Lower leg skin (tissue), 4 donors: ENCODE results near the gene DDRGK1. TPM values are rescaled to one million over a fixed set of nuclear protein-coding genes. Genes with fewer than 3 reads are reported as not detected.

Experiments
- DNase-seq, 2 donors: peaks; one replicate each; pipeline ENCODE4 v3.0.0-alpha.2; 2019; ENCODE audit warnings: low spot score in 2 of 2
- H3K4me3 ChIP-seq: fragments of 200-600 bp; sonication (generic); 2 replicates; pipeline ENCODE4 v1.5.1; 2017; ENCODE audit warnings: mild to moderate bottlenecking, low read depth; ENCODE audit not compliant: poor library complexity, severe bottlenecking
- POLR2A ChIP-seq, 2 donors: fragments of 450-650 bp; IDR thresholded peaks; one replicate each; pipeline ENCODE4 v1.6.1; 2016 to 2017; ENCODE audit warnings: antibody characterized with exemption in 2 of 2, mild to moderate bottlenecking in 1 of 2, moderate library complexity in 1 of 2
- WGBS, 2 donors: methylation state at CpG; one replicate each; pipeline ENCODE4 v1.1.5; 2018; 5-methylcytosine and 5-hydroxymethylcytosine counted together
- intact Hi-C: fragments of 100-400 bp; cut with DNase I; formaldehyde crosslinking; loops from one replicate; pipeline ENCODE4 v1.15.0; 2023; ENCODE audit warnings: low total_unique reads
- total RNA-seq, 4 donors: library from RNA; depleted of rRNA; stranded (reverse); fragments of >200 nt; gene quantifications; one replicate each; pipeline ENCODE4 v1.1.0, GENCODE V29; 2016
- TF ChIP-seq, protein P1 (sequence below), 3 donors: fragments of 450-650 bp; IDR thresholded peaks; one replicate each; pipeline ENCODE4 v1.5.1; 2016; ENCODE audit warnings: antibody characterized with exemption in 3 of 3, mild to moderate bottlenecking in 3 of 3, moderate library complexity in 2 of 3

Gene DDRGK1
- total RNA-seq, 4 donors from 2014 or later: 53.6 to 109 (median 89.0) TPM

GRCh38 chr20:3231889-3232588, 27.6 kb upstream of the DDRGK1 start:
- intact Hi-C loops: no loop called here
- no peak overlapping the region for H3K4me3 ChIP-seq
- WGBS, 2 donors: 95% methylated on average over 14 to 15 of the region's 15 CpGs
- TF ChIP-seq, protein P1, sequence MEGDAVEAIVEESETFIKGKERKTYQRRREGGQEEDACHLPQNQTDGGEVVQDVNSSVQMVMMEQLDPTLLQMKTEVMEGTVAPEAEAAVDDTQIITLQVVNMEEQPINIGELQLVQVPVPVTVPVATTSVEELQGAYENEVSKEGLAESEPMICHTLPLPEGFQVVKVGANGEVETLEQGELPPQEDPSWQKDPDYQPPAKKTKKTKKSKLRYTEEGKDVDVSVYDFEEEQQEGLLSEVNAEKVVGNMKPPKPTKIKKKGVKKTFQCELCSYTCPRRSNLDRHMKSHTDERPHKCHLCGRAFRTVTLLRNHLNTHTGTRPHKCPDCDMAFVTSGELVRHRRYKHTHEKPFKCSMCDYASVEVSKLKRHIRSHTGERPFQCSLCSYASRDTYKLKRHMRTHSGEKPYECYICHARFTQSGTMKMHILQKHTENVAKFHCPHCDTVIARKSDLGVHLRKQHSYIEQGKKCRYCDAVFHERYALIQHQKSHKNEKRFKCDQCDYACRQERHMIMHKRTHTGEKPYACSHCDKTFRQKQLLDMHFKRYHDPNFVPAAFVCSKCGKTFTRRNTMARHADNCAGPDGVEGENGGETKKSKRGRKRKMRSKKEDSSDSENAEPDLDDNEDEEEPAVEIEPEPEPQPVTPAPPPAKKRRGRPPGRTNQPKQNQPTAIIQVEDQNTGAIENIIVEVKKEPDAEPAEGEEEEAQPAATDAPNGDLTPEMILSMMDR (IDR thresholded peaks at IDR 0.05): peak in 1 of 3 donors; percentile 74
- TF ChIP-seq POLR2A (IDR thresholded peaks at IDR 0.05): no peak
- no peak for DNase-seq

GRCh38 chr20:3231116-3231515, 26.6 kb upstream of the DDRGK1 start:
- TF ChIP-seq, protein P1 (IDR thresholded peaks at IDR 0.05): no peak
- TF ChIP-seq POLR2A (IDR thresholded peaks at IDR 0.05): no peak
- WGBS, 2 donors: 94 to 97% methylated on average over 21 of the region's 21 CpGs
- no peak overlapping the region for H3K4me3 ChIP-seq
- intact Hi-C loops: no loop called here
- no peak for DNase-seq

- 90 to 93% methylated on average over 11 to 14 of the region's 14 CpGs for WGBS, 2 donors
- no peak for DNase-seq
- TF ChIP-seq, protein P1 (IDR thresholded peaks at IDR 0.05): no peak
- no peak for TF ChIP-seq POLR2A (IDR thresholded peaks at IDR 0.05)
- intact Hi-C loops: loop anchor here (10.0 kb wide), 1 partner anchor 85 kb away; no protein-coding TSS in a partner anchor
- H3K4me3 ChIP-seq: no peak overlapping the region
Measured at GRCh38 chr20:3229798-3230197, 25.3 kb upstream of the DDRGK1 start.

DNA sequence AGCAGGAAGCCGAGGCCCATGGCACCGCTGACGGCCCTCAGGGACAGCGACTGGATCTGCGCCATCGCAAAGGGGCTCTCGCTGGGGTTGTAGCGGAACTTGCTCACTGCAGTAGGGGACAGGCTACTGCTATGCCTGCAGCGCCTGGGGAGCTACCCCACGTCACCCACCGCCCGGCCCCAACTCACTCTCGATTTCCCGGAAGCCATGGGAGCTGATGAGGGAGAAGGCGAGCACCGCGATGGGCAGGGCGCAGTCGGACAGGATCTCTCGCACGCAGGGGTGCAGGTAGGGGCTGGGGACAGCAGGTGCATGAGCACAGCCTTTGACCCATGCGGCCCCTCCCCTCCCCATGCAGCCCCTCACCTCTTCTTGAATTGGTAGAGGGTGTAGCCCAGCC, 24.7 kb upstream of the DDRGK1 start:
- peak in 1 of 2 donors; percentile 84 for DNase-seq
- WGBS, 2 donors: 95% methylated on average over 19 to 21 of the region's 22 CpGs
- TF ChIP-seq, protein P1 (IDR thresholded peaks at IDR 0.05): no peak
- TF ChIP-seq POLR2A (IDR thresholded peaks at IDR 0.05): no peak
- intact Hi-C loops: loop anchor here (10.0 kb wide), 1 partner anchor 86 kb away; no protein-coding TSS in a partner anchor
- no peak overlapping the region for H3K4me3 ChIP-seq

- no peak overlapping the region for H3K4me3 ChIP-seq
- no peak for DNase-seq
- 90 to 91% methylated on average over 10 to 11 of the region's 11 CpGs for WGBS, 2 donors
- TF ChIP-seq, protein P1 (IDR thresholded peaks at IDR 0.05): no peak
- no peak for TF ChIP-seq POLR2A (IDR thresholded peaks at IDR 0.05)
- intact Hi-C loops: loop anchor here (10.0 kb wide), 1 partner anchor 86 kb away; no protein-coding TSS in a partner anchor
Measured at GRCh38 chr20:3228750-3229032, 24.2 kb upstream of the DDRGK1 start.
